Amniotic epithelial cell (primary cell): ENCODE data around the gene RACGAP1.

Experiments used
- DNase-seq: peaks from one replicate; pipeline ENCODE4 v3.0.0-alpha.2; 2010; ENCODE audit warnings: low read depth

The RACGAP1 gene

GRCh38 chr12:49968471-49968870, 56.8 kb downstream of the RACGAP1 start:
- DNase-seq = no peak

- no peak for DNase-seq
Observed at GRCh38 chr12:49967777-49968250, 57.5 kb downstream of the RACGAP1 start.

GRCh38 chr12:49967042-49967776, 58.1 kb downstream of the RACGAP1 start:
- DNase-seq = peak; percentile 71

- DNase-seq = no peak
Observed at GRCh38 chr12:49966511-49967041, 58.7 kb downstream of the RACGAP1 start.

- no peak for DNase-seq
Observed at GRCh38 chr12:49965836-49966235, 59.5 kb downstream of the RACGAP1 start.

- DNase-seq = no peak
Observed at GRCh38 chr12:49964849-49965624, 60.3 kb downstream of the RACGAP1 start.

GRCh38 chr12:49963976-49964815, 61.1 kb downstream of the RACGAP1 start:
- DNase-seq = no peak

GRCh38 chr12:49962861-49963765, 62.2 kb downstream of the RACGAP1 start:
- DNase-seq = peak; percentile 47

GRCh38 chr12:49961993-49962764, 63.1 kb downstream of the RACGAP1 start:
- DNase-seq = no peak

GRCh38 chr12:49961111-49961922, 64.0 kb downstream of the RACGAP1 start, which contains the start of gene AQP5:
Gene AQP5 (plus strand): TSS chr12:49961872. CDS start chr12:49962018, 146 bp downstream.
- no peak for DNase-seq

- no peak for DNase-seq
Observed at GRCh38 chr12:49960474-49961110, 64.7 kb downstream of the RACGAP1 start.

- no peak for DNase-seq
Observed at GRCh38 chr12:49959685-49960473, 65.4 kb downstream of the RACGAP1 start.

GRCh38 chr12:49957570-49957967, 67.7 kb downstream of the RACGAP1 start:
- no peak for DNase-seq

GRCh38 chr12:49956663-49957569, 68.4 kb downstream of the RACGAP1 start:
- no peak for DNase-seq

- no peak for DNase-seq
Observed at GRCh38 chr12:49955899-49956662, 69.2 kb downstream of the RACGAP1 start.
